HG03095 (cell line): Measurements from ENCODE around the gene CHPT1.
A peak's percentile ranks its signal among the peaks of the same experiment; 100 is the strongest.
"Not testable (repeated sequence)": the region's sequence is repeated elsewhere in the genome, so short reads cannot be mapped to it uniquely, and the experiment has no call there.

Experiments used
- ATAC-seq: cut with Tn5 transposase; IDR thresholded peaks from one replicate; pipeline ENCODE4 v1.9.1; 2021; ENCODE audit warnings: moderate library complexity; ENCODE audit not compliant: unreplicated experiment

The CHPT1 gene

GRCh38 chr12:101697197-101697929, at the start of gene CHPT1:
TSS of gene CHPT1 (plus strand) at chr12:101697640. CDS start at chr12:101697862, 222 bp downstream.
- peak; percentile 69 for ATAC-seq

GRCh38 chr12:101647711-101648110, 49.7 kb upstream of the CHPT1 start:
- ATAC-seq, result no peak

GRCh38 chr12:101648195-101648594, 49.2 kb upstream of the CHPT1 start:
- no peak for ATAC-seq

- no peak for ATAC-seq
These were observed 46.9 kb upstream of the CHPT1 start for GRCh38 chr12:101650346-101651117.

GRCh38 chr12:101653030-101653429, 44.4 kb upstream of the CHPT1 start:
- no peak for ATAC-seq

GRCh38 chr12:101653503-101653902, 43.9 kb upstream of the CHPT1 start:
- no peak for ATAC-seq

GRCh38 chr12:101654442-101654841, 43.0 kb upstream of the CHPT1 start:
- ATAC-seq, result no peak

- ATAC-seq, result no peak
These were observed 42.0 kb upstream of the CHPT1 start for GRCh38 chr12:101655393-101655792.

GRCh38 chr12:101660662-101661061, 36.8 kb upstream of the CHPT1 start:
- not testable (repeated sequence) for ATAC-seq

- ATAC-seq, result no peak
These were observed 34.1 kb upstream of the CHPT1 start for GRCh38 chr12:101663298-101663697.

- no peak for ATAC-seq
These were observed 32.4 kb upstream of the CHPT1 start for GRCh38 chr12:101664992-101665391.

- ATAC-seq, result no peak
These were observed 31.2 kb upstream of the CHPT1 start for GRCh38 chr12:101666052-101666728.

- ATAC-seq, result no peak
These were observed 29.8 kb upstream of the CHPT1 start for GRCh38 chr12:101667591-101667990.

- no peak for ATAC-seq
These were observed 27.3 kb upstream of the CHPT1 start for GRCh38 chr12:101670007-101670671.

- peak; percentile 66 for ATAC-seq
These were observed 26.2 kb upstream of the CHPT1 start for GRCh38 chr12:101671157-101671791.

GRCh38 chr12:101671833-101672232, 25.6 kb upstream of the CHPT1 start:
- no peak for ATAC-seq

- no peak for ATAC-seq
These were observed 21.9 kb upstream of the CHPT1 start for GRCh38 chr12:101675555-101675954.

- ATAC-seq, result not testable (repeated sequence)
These were observed 20.9 kb upstream of the CHPT1 start for GRCh38 chr12:101676497-101676896.

- no peak for ATAC-seq
These were observed 19.4 kb upstream of the CHPT1 start for GRCh38 chr12:101678081-101678480.

GRCh38 chr12:101680240-101680639, 17.2 kb upstream of the CHPT1 start:
- no peak for ATAC-seq

GRCh38 chr12:101680647-101681046, 16.8 kb upstream of the CHPT1 start:
- no peak for ATAC-seq
